Thyroid gland (tissue), 4 donors: ENCODE measurements around the gene UMODL1. TPM values are rescaled to one million over a fixed set of nuclear protein-coding genes. Genes with fewer than 3 reads are reported as not detected.

ENCODE experiments used
- DNase-seq, 2 donors: peaks; one replicate each; pipeline ENCODE4 v3.0.0-alpha.2; 2019
- H3K27ac ChIP-seq, 3 donors: fragments of 200-600 bp; sonication (generic); 1 replicate in 2 of 3; 2 replicates in 1 of 3; pipeline ENCODE4 v1.5.1; 2016 to 2019; ENCODE audit warnings: mild to moderate bottlenecking in 1 of 3, moderate library complexity in 1 of 3
- H3K27me3 ChIP-seq: fragments of 200-600 bp; sonication (generic); one replicate; pipeline ENCODE4 v1.5.1; 2019
- H3K36me3 ChIP-seq, 2 donors: fragments of 200-600 bp; sonication (generic); one replicate each; pipeline ENCODE4 v1.5.1; 2016 to 2019
- H3K4me1 ChIP-seq, 2 donors: fragments of 200-600 bp; sonication (generic); one replicate each; pipeline ENCODE4 v1.5.1; 2017 to 2019
- H3K4me3 ChIP-seq, 3 donors: fragments of 200-600 bp; sonication (generic); replicated peaks in 1 of 3; 1 replicate in 2 of 3; 2 replicates in 1 of 3; pipeline ENCODE4 v1.5.1; 2016; ENCODE audit warnings: mild to moderate bottlenecking in 1 of 3
- H3K9me3 ChIP-seq: fragments of 200-600 bp; sonication (generic); one replicate; pipeline ENCODE4 v1.5.1; 2017
- CTCF ChIP-seq, 6 experiments: fragments of 200-600 bp in 3 of 6; fragments of 450-650 bp in 3 of 6; sonication (generic) in 3 of 6; IDR thresholded peaks; one replicate each; pipeline ENCODE4 v1.5.1; 2016 to 2019; ENCODE audit warnings: antibody characterized with exemption in 6 of 6, mild to moderate bottlenecking in 2 of 6, inconsistent platforms in 1 of 6, moderate library complexity in 1 of 6
- POLR2A ChIP-seq, 2 donors: fragments of 450-650 bp; IDR thresholded peaks; one replicate each; pipeline ENCODE4 v1.6.1; 2017; ENCODE audit warnings: antibody characterized with exemption in 2 of 2, mild to moderate bottlenecking in 2 of 2, moderate library complexity in 1 of 2
- WGBS, 2 donors: methylation state at CpG; one replicate each; pipeline ENCODE4 v1.1.5; 2017; 5-methylcytosine and 5-hydroxymethylcytosine counted together
- intact Hi-C: fragments of 100-400 bp; cut with DNase I; formaldehyde crosslinking; loops from one replicate; pipeline ENCODE4 v1.15.1; 2023
- total RNA-seq, 4 donors: library from RNA; depleted of rRNA; stranded (reverse); fragments of >200 nt; gene quantifications; one replicate each; pipeline ENCODE4 v1.2.3, GENCODE V29; 2016

Gene UMODL1
- total RNA-seq, 4 donors from 2014 or later: not detected

GRCh38 chr21:42026082-42026435, 45.1 kb upstream of the UMODL1 start:
- TF ChIP-seq POLR2A (IDR thresholded peaks at IDR 0.05) (no peak), CTCF (IDR thresholded peaks at IDR 0.05) (no peak)
- DNase-seq: no peak
- Histone ChIP-seq H3K4me1 (no peaks in the 10 kb centered on the region), H3K9me3 (no peaks in the 10 kb centered on the region), H3K27ac (no peak overlapping the region), H3K27me3 (no peaks in the 10 kb centered on the region), H3K4me3 (no peak overlapping the region), H3K36me3 (no peaks in the 10 kb centered on the region)
- WGBS, 2 donors: 80 to 84% methylated on average over 9 of the region's 9 CpGs
- intact Hi-C loops: no loop called here

- H3K27me3 ChIP-seq: no peaks in the 10 kb centered on the region
- intact Hi-C loops: no loop called here
- DNase-seq: no peak
- H3K36me3 ChIP-seq: no peaks in the 10 kb centered on the region
- H3K4me1 ChIP-seq: no peaks in the 10 kb centered on the region
- WGBS, 2 donors: 87 to 96% methylated on average over 6 of the region's 6 CpGs
- no peak overlapping the region for H3K4me3 ChIP-seq
- H3K27ac ChIP-seq: no peak overlapping the region
- TF ChIP-seq CTCF (IDR thresholded peaks at IDR 0.05) (no peak), POLR2A (IDR thresholded peaks at IDR 0.05) (no peak)
- no peaks in the 10 kb centered on the region for H3K9me3 ChIP-seq
Measured at GRCh38 chr21:42027085-42027821, 43.9 kb upstream of the UMODL1 start.

- H3K27ac ChIP-seq: no peak overlapping the region
- intact Hi-C loops: no loop called here
- TF ChIP-seq POLR2A (IDR thresholded peaks at IDR 0.05) (no peak), CTCF (IDR thresholded peaks at IDR 0.05) (no peak)
- H3K4me1 ChIP-seq: no peaks in the 10 kb centered on the region
- H3K27me3 ChIP-seq: no peaks in the 10 kb centered on the region
- H3K4me3 ChIP-seq: no peak overlapping the region
- DNase-seq: no peak
- 87 to 90% methylated on average over 25 to 26 of the region's 26 CpGs for WGBS, 2 donors
- no peaks in the 10 kb centered on the region for H3K9me3 ChIP-seq
- no peaks in the 10 kb centered on the region for H3K36me3 ChIP-seq
Measured at GRCh38 chr21:42027822-42028765, 43.0 kb upstream of the UMODL1 start.

GRCh38 chr21:42028766-42029425, 42.2 kb upstream of the UMODL1 start:
- WGBS, 2 donors: 68 to 85% methylated on average over 8 to 9 of the region's 9 CpGs
- H3K9me3 ChIP-seq: no peaks in the 10 kb centered on the region
- no peak overlapping the region for H3K4me3 ChIP-seq
- no peak for DNase-seq
- no peaks in the 10 kb centered on the region for H3K4me1 ChIP-seq
- no peak overlapping the region for H3K27ac ChIP-seq
- TF ChIP-seq POLR2A (IDR thresholded peaks at IDR 0.05) (no peak), CTCF (IDR thresholded peaks at IDR 0.05) (no peak)
- intact Hi-C loops: no loop called here
- H3K27me3 ChIP-seq: no peaks in the 10 kb centered on the region
- no peaks in the 10 kb centered on the region for H3K36me3 ChIP-seq
